K562 (cell line): ENCODE measurements around the gene PODXL. TPM values are rescaled to one million over a fixed set of nuclear protein-coding genes. Genes with fewer than 3 reads are reported as not detected.

ENCODE experiments used
- ATAC-seq: fragments of 200-7000 bp; cut with Tn5 transposase; 3 replicates; pipeline ENCODE4 v1.9.1; 2020; ENCODE audit warnings: moderate library complexity
- BruUV-seq: library from RNA; stranded (reverse); fragments of 400-500 nt; replicated peaks from 2 replicates; lab custom pipeline; 2021; lab: Mats Ljungman, UMichigan
- CTCF ChIA-PET: fragments of 300-600 bp; formaldehyde crosslinking; extraction: SDS; loops from one replicate; lab custom pipeline; 2021; ENCODE audit warnings: low intra/inter-chr PET ratio; lab: Yijun Ruan, JAX
- POLR2A ChIA-PET: fragments of 300-600, 350-650 bp; sonication (Branson Sonifier 250); formaldehyde crosslinking; extraction: SDS; loops from one replicate; lab custom pipeline; 2021; ENCODE audit warnings: antibody characterized with exemption, inconsistent platforms; lab: Yijun Ruan, JAX
- DNase-seq, 4 experiments: peaks; one replicate each; pipeline versions ENCODE4 v3.0.0 to v3.0.0-alpha.2; 2011 to 2018; ENCODE audit warnings: low spot score in 3 of 4, mixed read lengths in 3 of 4; ENCODE audit errors: extremely low read depth in 1 of 4
- FAIRE-seq: peaks from 2 replicates; lab custom pipeline; 2011; peaks lifted over from hg19 to GRCh38; lab: Jason Lieb, UNC
- H2AFZ ChIP-seq: 2 replicates; pipeline ENCODE4 v1.6.0; 2011; ENCODE audit warnings: low read depth, low read length, control low read depth, inconsistent platforms
- H3K27ac ChIP-seq: fragments of 200-600 bp; 3 replicates; pipeline ENCODE4 v1.8.0; 2011; ENCODE audit warnings: low read depth, mild to moderate bottlenecking, control low read depth, inconsistent platforms, low read length, moderate library complexity, mixed read lengths; ENCODE audit errors: extremely low read depth
- H3K27me3 ChIP-seq, 2 experiments: fragments of 300-600 bp in 1 of 2; 2 replicates in 1 of 2; 3 replicates in 1 of 2; pipeline versions ENCODE4 v1.6.0 to v1.8.0; 2011; ENCODE audit warnings: inconsistent platforms in 2 of 2, low read length in 2 of 2, mild to moderate bottlenecking in 1 of 2, mixed read lengths in 1 of 2, moderate library complexity in 1 of 2; ENCODE audit not compliant: control insufficient read depth in 2 of 2, insufficient read depth in 2 of 2
- H3K36me3 ChIP-seq: fragments of 300-600 bp; 3 replicates; pipeline ENCODE4 v1.8.0; 2011; ENCODE audit warnings: mild to moderate bottlenecking, low read length, inconsistent platforms; ENCODE audit not compliant: control insufficient read depth, insufficient read depth
- H3K4me1 ChIP-seq, 2 experiments: fragments of 200-600 bp in 1 of 2; replicated peaks in 1 of 2; 2 replicates in 1 of 2; 3 replicates in 1 of 2; pipeline versions ENCODE4 v1.5.1 to v1.8.0; 2011; ENCODE audit warnings: inconsistent platforms in 2 of 2, low read length in 2 of 2, mild to moderate bottlenecking in 1 of 2, mixed read lengths in 1 of 2, moderate library complexity in 1 of 2; ENCODE audit not compliant: control insufficient read depth in 2 of 2, insufficient read depth in 2 of 2
- H3K4me2 ChIP-seq: 2 replicates; pipeline ENCODE4 v1.6.1; 2011; ENCODE audit warnings: low read length, control low read depth, inconsistent platforms, mixed read lengths; ENCODE audit not compliant: insufficient read depth
- H3K4me3 ChIP-seq: fragments of 200-600 bp; sonication (generic), shearing (Covaris generic); 2 replicates; pipeline ENCODE4 v1.5.1; 2016; ENCODE audit warnings: control low read depth, inconsistent platforms
- H3K79me2 ChIP-seq: fragments of 200-600 bp; 3 replicates; pipeline ENCODE4 v1.8.0; 2011; ENCODE audit warnings: low read length, inconsistent platforms; ENCODE audit not compliant: control insufficient read depth, insufficient read depth
- H3K9ac ChIP-seq, 2 experiments: 2 replicates each; pipeline versions ENCODE4 v1.6.0 to v1.6.1; 2011; ENCODE audit warnings: low read depth in 2 of 2, low read length in 2 of 2, control low read depth in 1 of 2, inconsistent platforms in 1 of 2, mild to moderate bottlenecking in 1 of 2, mixed read lengths in 1 of 2; ENCODE audit not compliant: insufficient read depth in 1 of 2
- H3K9me1 ChIP-seq: one replicate; pipeline ENCODE4 v1.6.0; 2011; ENCODE audit warnings: inconsistent platforms, mild to moderate bottlenecking, low read length, moderate library complexity; ENCODE audit not compliant: control insufficient read depth, insufficient read depth
- H3K9me3 ChIP-seq: replicated peaks from 2 replicates; pipeline ENCODE4 v1.5.1; 2011; ENCODE audit warnings: low read depth, low read length, inconsistent platforms; ENCODE audit not compliant: control insufficient read depth, insufficient read depth
- H4K20me1 ChIP-seq: replicated peaks from 2 replicates; pipeline ENCODE4 v1.6.1; 2011; ENCODE audit warnings: low read length, inconsistent platforms, mixed read lengths; ENCODE audit not compliant: control insufficient read depth, insufficient read depth
- HNRNPK ChIP-seq: fragments of 200-400 bp; formaldehyde crosslinking; IDR thresholded peaks from one replicate; pipeline ENCODE4 v1.6.1; 2018; ENCODE audit warnings: mild to moderate bottlenecking, low read depth, low read length; ENCODE audit not compliant: poor library complexity, severe bottlenecking
- KLF16 ChIP-seq: IDR thresholded peaks from 2 replicates; pipeline ENCODE4 v1.6.1; 2016; ENCODE audit warnings: antibody characterized with exemption
- SMARCA5 ChIP-seq: fragments of 450-650 bp; IDR thresholded peaks from 2 replicates; pipeline ENCODE4 v1.6.1; 2016
- WGBS: fragments of 100-300 bp; shearing (Covaris generic); methylation state at CpG from one replicate; pipeline ENCODE4 v1.1.6; 2016; ENCODE audit warnings: low coverage, mixed read lengths; ENCODE audit not compliant: insufficient coverage; ENCODE audit errors: missing lambda C conversion rate; 5-methylcytosine and 5-hydroxymethylcytosine counted together
- in situ Hi-C: fragments of 300-500 bp; cut with MboI; formaldehyde crosslinking; loops from 4 replicates; pipeline ENCODE4 v1.15.0; 2018; ENCODE audit warnings: inconsistent platforms, mixed read lengths
- intact Hi-C: fragments of 100-400 bp; cut with micrococcal nuclease; formaldehyde crosslinking; loops from 2 replicates; pipeline ENCODE4 v1.14.2; 2022
- polyA plus RNA-seq, 8 experiments: library from polyadenylated mRNA; depleted of rRNA in 4 of 8; stranded (reverse) in 5 of 8; unstranded in 3 of 8; fragments of >200 nt; fragmentation: Nextera tagmentation in 2 of 8; fragmentation: Illumina TruSeq in 1 of 8; extraction: Ambion mirVana in 2 of 8; extraction: Trizol in 1 of 8; gene quantifications; 2 replicates each; pipeline versions ENCODE4 v1.2.1 to v1.2.3, GENCODE V29; 2011 to 2014; ENCODE audit warnings: inconsistent platforms in 1 of 8, missing spikeins in 1 of 8
- total RNA-seq, 7 experiments: library from RNA; depleted of rRNA in 6 of 7; stranded (reverse); fragments of >200 nt in 6 of 7; fragmentation: Illumina TruSeq in 2 of 7; extraction: Trizol in 2 of 7; gene quantifications; 2 replicates each; pipeline versions ENCODE4 v1.2.1 to v1.2.3, GENCODE V29; 2011 to 2021; ENCODE audit warnings: low replicate concordance in 1 of 7
- TF ChIP-seq, protein P1 (sequence below): sonication (generic); formaldehyde crosslinking; IDR thresholded peaks from 2 replicates; pipeline ENCODE4 v1.8.1; 2023; ENCODE audit warnings: mild to moderate bottlenecking, missing genetic modification reagents
- TF ChIP-seq, protein P2 (sequence below), 2 experiments: fragments of 200-800 bp in 1 of 2; sonication (Bioruptor generic) in 1 of 2; sonication (generic) in 1 of 2; formaldehyde crosslinking in 1 of 2; IDR thresholded peaks in 1 of 2; conservative IDR thresholded peaks in 1 of 2; 2 replicates each; pipeline versions ENCODE4 v1.5.0 to v1.6.1; 2016 to 2020; ENCODE audit warnings: missing compliant biosample characterization in 1 of 2, missing genetic modification characterization in 1 of 2, missing genetic modification reagents in 1 of 2
- TF ChIP-seq, protein P3 (sequence below): sonication (generic); formaldehyde crosslinking; IDR thresholded peaks from 2 replicates; pipeline ENCODE4 v1.8.0; 2023; ENCODE audit warnings: missing genetic modification reagents, mild to moderate bottlenecking, borderline replicate concordance

The PODXL gene
- total and polyA plus RNA-seq, 9 of the 15 experiments (the other 6 are each of a cell fraction or from before 2014, with no cell fraction given), result 0.01 to 0.73 (median 0.07) TPM

DNA sequence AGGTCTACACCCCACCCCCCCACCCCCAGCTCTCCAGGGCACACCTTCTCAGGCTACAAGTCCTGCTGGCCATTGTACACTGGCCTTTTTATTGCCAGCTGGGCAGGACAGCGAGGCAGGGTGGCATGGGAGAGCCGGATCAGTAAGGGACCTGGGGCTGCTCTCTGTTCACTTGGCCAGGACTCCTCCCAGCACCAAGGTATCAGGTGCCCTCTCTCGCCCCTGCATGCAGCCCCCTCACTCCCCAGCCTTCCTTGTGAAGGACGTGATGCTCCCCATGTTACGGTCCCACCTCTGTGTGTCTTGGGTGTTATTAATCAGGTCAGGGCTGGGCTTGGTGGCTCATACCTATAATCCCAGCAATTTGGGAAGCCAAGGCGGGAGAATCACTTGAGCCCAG lies 26.3 kb downstream of the PODXL start:
- FAIRE-seq (no peak), ATAC-seq (no peak), DNase-seq (no peak)
- intact Hi-C loops, result no loop called here
- Histone ChIP-seq H3K9ac (no peak overlapping the region), H3K79me2 (no peaks in the 10 kb centered on the region), H3K27me3 (peaks cover 38 to 67% of the 10 kb centered on the region in 2 experiments), H3K9me1 (no peaks in the 10 kb centered on the region), H3K4me1 (peaks cover 0 to 5% of the 10 kb centered on the region in 2 experiments; a peak in 1 of 5 replicates), H3K9me3 (no peaks in the 10 kb centered on the region), H4K20me1 (peaks cover 6% of the 10 kb centered on the region), H3K4me3 (no peak overlapping the region), H3K36me3 (no peaks in the 10 kb centered on the region), H3K27ac (no peak overlapping the region), H2AFZ (no peak overlapping the region), H3K4me2 (no peak overlapping the region)
- in situ Hi-C loops, result no loop called here
- 0% methylated on average over 6 of the region's 6 CpGs for WGBS
- BruUV-seq, result no TSS peak
- CTCF ChIA-PET, result interaction anchor here (0.5 kb wide), 1 partner anchor 13 kb away, joined by 3 read pairs; no protein-coding TSS in a partner anchor
- POLR2A ChIA-PET, result no interaction called here
- TF ChIP-seq, protein P1, sequence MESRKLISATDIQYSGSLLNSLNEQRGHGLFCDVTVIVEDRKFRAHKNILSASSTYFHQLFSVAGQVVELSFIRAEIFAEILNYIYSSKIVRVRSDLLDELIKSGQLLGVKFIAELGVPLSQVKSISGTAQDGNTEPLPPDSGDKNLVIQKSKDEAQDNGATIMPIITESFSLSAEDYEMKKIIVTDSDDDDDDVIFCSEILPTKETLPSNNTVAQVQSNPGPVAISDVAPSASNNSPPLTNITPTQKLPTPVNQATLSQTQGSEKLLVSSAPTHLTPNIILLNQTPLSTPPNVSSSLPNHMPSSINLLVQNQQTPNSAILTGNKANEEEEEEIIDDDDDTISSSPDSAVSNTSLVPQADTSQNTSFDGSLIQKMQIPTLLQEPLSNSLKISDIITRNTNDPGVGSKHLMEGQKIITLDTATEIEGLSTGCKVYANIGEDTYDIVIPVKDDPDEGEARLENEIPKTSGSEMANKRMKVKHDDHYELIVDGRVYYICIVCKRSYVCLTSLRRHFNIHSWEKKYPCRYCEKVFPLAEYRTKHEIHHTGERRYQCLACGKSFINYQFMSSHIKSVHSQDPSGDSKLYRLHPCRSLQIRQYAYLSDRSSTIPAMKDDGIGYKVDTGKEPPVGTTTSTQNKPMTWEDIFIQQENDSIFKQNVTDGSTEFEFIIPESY (CRISPR knock-in tag), result no peak
- TF ChIP-seq HNRNPK (no peak), SMARCA5 (no peak), KLF16 (no peak)
- TF ChIP-seq, protein P2, sequence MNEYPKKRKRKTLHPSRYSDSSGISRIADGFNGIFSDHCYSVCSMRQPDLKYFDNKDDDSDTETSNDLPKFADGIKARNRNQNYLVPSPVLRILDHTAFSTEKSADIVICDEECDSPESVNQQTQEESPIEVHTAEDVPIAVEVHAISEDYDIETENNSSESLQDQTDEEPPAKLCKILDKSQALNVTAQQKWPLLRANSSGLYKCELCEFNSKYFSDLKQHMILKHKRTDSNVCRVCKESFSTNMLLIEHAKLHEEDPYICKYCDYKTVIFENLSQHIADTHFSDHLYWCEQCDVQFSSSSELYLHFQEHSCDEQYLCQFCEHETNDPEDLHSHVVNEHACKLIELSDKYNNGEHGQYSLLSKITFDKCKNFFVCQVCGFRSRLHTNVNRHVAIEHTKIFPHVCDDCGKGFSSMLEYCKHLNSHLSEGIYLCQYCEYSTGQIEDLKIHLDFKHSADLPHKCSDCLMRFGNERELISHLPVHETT (CRISPR knock-in tag; conservative IDR thresholded peaks at IDR 0.05 in 1 of 2, IDR thresholded peaks at IDR 0.05 in 1 of 2), result no peak
- TF ChIP-seq, protein P3, sequence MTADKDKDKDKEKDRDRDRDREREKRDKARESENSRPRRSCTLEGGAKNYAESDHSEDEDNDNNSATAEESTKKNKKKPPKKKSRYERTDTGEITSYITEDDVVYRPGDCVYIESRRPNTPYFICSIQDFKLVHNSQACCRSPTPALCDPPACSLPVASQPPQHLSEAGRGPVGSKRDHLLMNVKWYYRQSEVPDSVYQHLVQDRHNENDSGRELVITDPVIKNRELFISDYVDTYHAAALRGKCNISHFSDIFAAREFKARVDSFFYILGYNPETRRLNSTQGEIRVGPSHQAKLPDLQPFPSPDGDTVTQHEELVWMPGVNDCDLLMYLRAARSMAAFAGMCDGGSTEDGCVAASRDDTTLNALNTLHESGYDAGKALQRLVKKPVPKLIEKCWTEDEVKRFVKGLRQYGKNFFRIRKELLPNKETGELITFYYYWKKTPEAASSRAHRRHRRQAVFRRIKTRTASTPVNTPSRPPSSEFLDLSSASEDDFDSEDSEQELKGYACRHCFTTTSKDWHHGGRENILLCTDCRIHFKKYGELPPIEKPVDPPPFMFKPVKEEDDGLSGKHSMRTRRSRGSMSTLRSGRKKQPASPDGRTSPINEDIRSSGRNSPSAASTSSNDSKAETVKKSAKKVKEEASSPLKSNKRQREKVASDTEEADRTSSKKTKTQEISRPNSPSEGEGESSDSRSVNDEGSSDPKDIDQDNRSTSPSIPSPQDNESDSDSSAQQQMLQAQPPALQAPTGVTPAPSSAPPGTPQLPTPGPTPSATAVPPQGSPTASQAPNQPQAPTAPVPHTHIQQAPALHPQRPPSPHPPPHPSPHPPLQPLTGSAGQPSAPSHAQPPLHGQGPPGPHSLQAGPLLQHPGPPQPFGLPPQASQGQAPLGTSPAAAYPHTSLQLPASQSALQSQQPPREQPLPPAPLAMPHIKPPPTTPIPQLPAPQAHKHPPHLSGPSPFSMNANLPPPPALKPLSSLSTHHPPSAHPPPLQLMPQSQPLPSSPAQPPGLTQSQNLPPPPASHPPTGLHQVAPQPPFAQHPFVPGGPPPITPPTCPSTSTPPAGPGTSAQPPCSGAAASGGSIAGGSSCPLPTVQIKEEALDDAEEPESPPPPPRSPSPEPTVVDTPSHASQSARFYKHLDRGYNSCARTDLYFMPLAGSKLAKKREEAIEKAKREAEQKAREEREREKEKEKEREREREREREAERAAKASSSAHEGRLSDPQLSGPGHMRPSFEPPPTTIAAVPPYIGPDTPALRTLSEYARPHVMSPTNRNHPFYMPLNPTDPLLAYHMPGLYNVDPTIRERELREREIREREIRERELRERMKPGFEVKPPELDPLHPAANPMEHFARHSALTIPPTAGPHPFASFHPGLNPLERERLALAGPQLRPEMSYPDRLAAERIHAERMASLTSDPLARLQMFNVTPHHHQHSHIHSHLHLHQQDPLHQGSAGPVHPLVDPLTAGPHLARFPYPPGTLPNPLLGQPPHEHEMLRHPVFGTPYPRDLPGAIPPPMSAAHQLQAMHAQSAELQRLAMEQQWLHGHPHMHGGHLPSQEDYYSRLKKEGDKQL (CRISPR knock-in tag), result no peak
